SU-DHL-6 (cell line): ENCODE results near the gene CBLB.

Experiments
- EZH2phosphoT487 ChIP-seq: fragments of 200-600 bp; sonication (generic), shearing (Covaris generic); conservative IDR thresholded peaks from 2 replicates; pipeline ENCODE4 v1.6.1; 2018; ENCODE audit warnings: mild to moderate bottlenecking, antibody characterized with exemption, low read length, moderate library complexity, mixed read lengths
- TF ChIP-seq, protein P1 (sequence below): fragments of 200-600 bp; sonication (generic); IDR thresholded peaks from one replicate; pipeline ENCODE4 v1.5.1; 2017; ENCODE audit warnings: antibody characterized with exemption, mild to moderate bottlenecking, low read length, moderate library complexity; ENCODE audit not compliant: insufficient read depth, poor library complexity, severe bottlenecking

DNA sequence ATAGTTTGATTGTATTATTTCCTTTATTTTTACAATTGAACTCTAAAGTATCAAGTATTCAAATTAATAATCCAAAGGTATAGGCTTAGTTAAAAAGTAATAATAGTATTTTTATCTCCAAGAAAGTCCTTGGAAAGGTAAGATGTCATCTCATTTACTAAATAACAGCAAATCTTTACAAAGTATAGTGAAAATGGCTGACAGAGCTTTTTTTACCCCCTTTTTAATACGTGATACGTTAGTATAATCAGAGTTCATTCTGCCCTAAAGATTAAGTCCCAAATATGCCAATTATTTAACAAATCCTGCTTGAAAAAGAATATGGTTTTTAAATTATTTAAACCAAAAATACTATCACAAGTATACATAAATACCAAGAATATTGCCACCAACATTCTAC, 12.2 kb downstream of the CBLB start:
- TF ChIP-seq, protein P1, sequence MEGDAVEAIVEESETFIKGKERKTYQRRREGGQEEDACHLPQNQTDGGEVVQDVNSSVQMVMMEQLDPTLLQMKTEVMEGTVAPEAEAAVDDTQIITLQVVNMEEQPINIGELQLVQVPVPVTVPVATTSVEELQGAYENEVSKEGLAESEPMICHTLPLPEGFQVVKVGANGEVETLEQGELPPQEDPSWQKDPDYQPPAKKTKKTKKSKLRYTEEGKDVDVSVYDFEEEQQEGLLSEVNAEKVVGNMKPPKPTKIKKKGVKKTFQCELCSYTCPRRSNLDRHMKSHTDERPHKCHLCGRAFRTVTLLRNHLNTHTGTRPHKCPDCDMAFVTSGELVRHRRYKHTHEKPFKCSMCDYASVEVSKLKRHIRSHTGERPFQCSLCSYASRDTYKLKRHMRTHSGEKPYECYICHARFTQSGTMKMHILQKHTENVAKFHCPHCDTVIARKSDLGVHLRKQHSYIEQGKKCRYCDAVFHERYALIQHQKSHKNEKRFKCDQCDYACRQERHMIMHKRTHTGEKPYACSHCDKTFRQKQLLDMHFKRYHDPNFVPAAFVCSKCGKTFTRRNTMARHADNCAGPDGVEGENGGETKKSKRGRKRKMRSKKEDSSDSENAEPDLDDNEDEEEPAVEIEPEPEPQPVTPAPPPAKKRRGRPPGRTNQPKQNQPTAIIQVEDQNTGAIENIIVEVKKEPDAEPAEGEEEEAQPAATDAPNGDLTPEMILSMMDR: no peak
- TF ChIP-seq EZH2phosphoT487: no peak
